H1 (cell line): Measurements from ENCODE around the gene LRRC8D. TPM values are rescaled to one million over a fixed set of nuclear protein-coding genes. Genes with fewer than 3 reads are reported as not detected.

Source experiments
- CTCF ChIA-PET: fragments of 300-600 bp; sonication (Branson Sonifier 250); formaldehyde crosslinking; loops from one replicate; lab custom pipeline; 2021; ENCODE audit not compliant: partially characterized antibody; lab: Charles Lee
- POLR2A ChIA-PET: fragments of 300-600 bp; sonication (Branson Sonifier 250); formaldehyde crosslinking; loops from one replicate; lab custom pipeline; 2021; ENCODE audit warnings: inconsistent platforms; ENCODE audit not compliant: partially characterized antibody; lab: Charles Lee
- DNase-seq, 2 experiments: peaks; one replicate each; pipeline versions ENCODE4 v3.0.0 to v3.0.0-alpha.2; 2010 to 2022; ENCODE audit warnings: low spot score in 2 of 2, low read depth in 1 of 2, mixed read lengths in 1 of 2
- FAIRE-seq: peaks from 2 replicates; lab custom pipeline; 2011; peaks lifted over from hg19 to GRCh38; lab: Jason Lieb, UNC
- H2AFZ ChIP-seq: 2 replicates; pipeline ENCODE4 v1.8.1; 2012; ENCODE audit warnings: low read length, inconsistent platforms
- H2AK5ac ChIP-seq: 2 replicates; pipeline ENCODE4 v1.6.1; 2013; ENCODE audit warnings: low read depth, low read length
- H2BK120ac ChIP-seq: replicated peaks from 2 replicates; pipeline ENCODE3; 2013; ENCODE audit warnings: low read depth, low read length, inconsistent platforms
- H2BK12ac ChIP-seq: 2 replicates; pipeline ENCODE4 v1.6.1; 2013; ENCODE audit warnings: low read depth, low read length
- H2BK15ac ChIP-seq: 2 replicates; pipeline ENCODE4 v1.6.1; 2013; ENCODE audit warnings: low read length
- H2BK20ac ChIP-seq: 2 replicates; pipeline ENCODE4 v1.6.1; 2013; ENCODE audit warnings: low read length
- H2BK5ac ChIP-seq: 2 replicates; pipeline ENCODE4 v1.6.1; 2013; ENCODE audit warnings: low read depth, low read length
- H3K14ac ChIP-seq: 2 replicates; pipeline ENCODE4 v1.6.1; 2013; ENCODE audit warnings: inconsistent platforms; ENCODE audit not compliant: insufficient read length
- H3K18ac ChIP-seq: 2 replicates; pipeline ENCODE4 v1.6.1; 2013; ENCODE audit warnings: low read length; ENCODE audit errors: extremely low read depth
- H3K23ac ChIP-seq: 2 replicates; pipeline ENCODE4 v1.6.1; 2013; ENCODE audit warnings: inconsistent platforms; ENCODE audit not compliant: insufficient read length
- H3K23me2 ChIP-seq: 2 replicates; pipeline ENCODE4 v1.6.1; 2013; ENCODE audit warnings: low read depth, low read length
- H3K27ac ChIP-seq: 2 replicates; pipeline ENCODE4 v1.6.1; 2011; ENCODE audit warnings: low read depth, low read length, inconsistent platforms
- H3K27me3 ChIP-seq, 4 experiments: replicated peaks in 1 of 4; 1 replicate in 1 of 4; 2 replicates in 3 of 4; pipeline versions ENCODE4 v1.6.1 to v1.8.1; 2011 to 2013; ENCODE audit warnings: low read length in 3 of 4, mild to moderate bottlenecking in 3 of 4, inconsistent platforms in 2 of 4, mixed read lengths in 2 of 4, moderate library complexity in 1 of 4; ENCODE audit not compliant: control insufficient read depth in 3 of 4, insufficient read depth in 3 of 4; ENCODE audit errors: extremely low read depth in 1 of 4
- H3K36me3 ChIP-seq, 4 experiments: 2 replicates each; pipeline versions ENCODE4 v1.6.1 to v1.8.1; 2011 to 2013; ENCODE audit warnings: mild to moderate bottlenecking in 4 of 4, low read length in 3 of 4, moderate library complexity in 2 of 4, control low read depth in 1 of 4, inconsistent platforms in 1 of 4; ENCODE audit not compliant: insufficient read depth in 4 of 4, control insufficient read depth in 2 of 4
- H3K4ac ChIP-seq: replicated peaks from 2 replicates; pipeline ENCODE3; 2013; ENCODE audit warnings: low read length, low read depth, mixed read lengths, inconsistent platforms; ENCODE audit not compliant: insufficient read length
- H3K4me1 ChIP-seq, 4 experiments: replicated peaks in 1 of 4; 1 replicate in 1 of 4; 2 replicates in 3 of 4; pipeline versions ENCODE4 v1.6.1 to v1.8.1; 2011 to 2013; ENCODE audit warnings: low read length in 3 of 4, inconsistent platforms in 2 of 4, mixed read lengths in 1 of 4; ENCODE audit not compliant: insufficient read depth in 4 of 4, control insufficient read depth in 3 of 4
- H3K4me2 ChIP-seq, 2 experiments: 2 replicates each; pipeline versions ENCODE4 v1.6.1 to v1.8.1; 2011 to 2013; ENCODE audit warnings: low read depth in 2 of 2, low read length in 2 of 2, control low read depth in 1 of 2, inconsistent platforms in 1 of 2, mild to moderate bottlenecking in 1 of 2; ENCODE audit not compliant: insufficient read depth in 1 of 2
- H3K4me3 ChIP-seq, 4 experiments: fragments of 200-600, 300-600 bp in 1 of 4; sonication (generic), shearing (Covaris generic), sonication (Bioruptor Twin) in 1 of 4; 2 replicates each; pipeline versions ENCODE4 v1.5.1 to v1.8.1; 2011 to 2016; ENCODE audit warnings: low read length in 4 of 4, low read depth in 3 of 4, control low read depth in 2 of 4, inconsistent platforms in 2 of 4, mild to moderate bottlenecking in 2 of 4, mixed read lengths in 1 of 4, moderate library complexity in 1 of 4; ENCODE audit not compliant: insufficient read depth in 2 of 4; ENCODE audit errors: extremely low read depth in 1 of 4
- H3K56ac ChIP-seq: replicated peaks from 2 replicates; pipeline ENCODE3; 2013; ENCODE audit warnings: low read depth, mild to moderate bottlenecking, mixed read lengths, low read length, inconsistent platforms; ENCODE audit not compliant: insufficient read length
- H3K79me1 ChIP-seq: 2 replicates; pipeline ENCODE4 v1.6.1; 2013; ENCODE audit warnings: low read depth, low read length, control low read depth
- H3K79me2 ChIP-seq, 2 experiments: 2 replicates each; pipeline versions ENCODE4 v1.6.1 to v1.8.1; 2012 to 2013; ENCODE audit warnings: low read length in 2 of 2, mild to moderate bottlenecking in 2 of 2, inconsistent platforms in 1 of 2; ENCODE audit not compliant: insufficient read depth in 2 of 2, control insufficient read depth in 1 of 2
- H3K9ac ChIP-seq, 4 experiments: replicated peaks in 1 of 4; 1 replicate in 1 of 4; 2 replicates in 3 of 4; pipeline versions ENCODE4 v1.6.1 to v1.8.1; 2011 to 2013; ENCODE audit warnings: low read depth in 3 of 4, low read length in 3 of 4, control low read depth in 2 of 4, mild to moderate bottlenecking in 2 of 4, moderate library complexity in 2 of 4, inconsistent platforms in 1 of 4; ENCODE audit errors: extremely low read depth in 1 of 4
- H3K9me3 ChIP-seq, 2 experiments: 2 replicates each; pipeline versions ENCODE4 v1.6.1 to v1.8.1; 2012 to 2013; ENCODE audit warnings: mild to moderate bottlenecking in 2 of 2, moderate library complexity in 2 of 2, control low read depth in 1 of 2, inconsistent platforms in 1 of 2, low read depth in 1 of 2, low read length in 1 of 2, mixed read lengths in 1 of 2; ENCODE audit not compliant: insufficient read depth in 2 of 2
- H4K20me1 ChIP-seq, 2 experiments: replicated peaks in 1 of 2; 2 replicates each; pipeline versions ENCODE3 to v1.8.1; 2011 to 2013; ENCODE audit warnings: inconsistent platforms in 2 of 2, low read length in 2 of 2, mild to moderate bottlenecking in 1 of 2; ENCODE audit not compliant: insufficient read depth in 2 of 2, control insufficient read depth in 1 of 2
- H4K5ac ChIP-seq: 2 replicates; pipeline ENCODE4 v1.6.1; 2013; ENCODE audit warnings: low read length, low read depth, mixed read lengths, inconsistent platforms; ENCODE audit not compliant: insufficient read length
- H4K8ac ChIP-seq: 2 replicates; pipeline ENCODE4 v1.8.0; 2013; ENCODE audit warnings: mild to moderate bottlenecking, moderate library complexity, low read length, inconsistent platforms; ENCODE audit not compliant: insufficient read depth; ENCODE audit errors: extremely low read depth
- H4K91ac ChIP-seq: replicated peaks from 2 replicates; pipeline ENCODE3; 2013; ENCODE audit warnings: low read length, mixed read lengths, inconsistent platforms; ENCODE audit not compliant: insufficient read length
- CBX8 ChIP-seq: fragments of 300-800, 300-1000 bp; sonication (generic); IDR thresholded peaks from 2 replicates; pipeline ENCODE4 v1.7.1; 2016; ENCODE audit warnings: low read depth, low read length, borderline replicate concordance
- EGR1 ChIP-seq: IDR thresholded peaks from 2 replicates; pipeline ENCODE4 v1.6.1; 2011; ENCODE audit warnings: low read depth, low read length, borderline replicate concordance
- HDAC2 ChIP-seq, 2 experiments: fragments of 300-600 bp in 1 of 2; sonication (generic) in 1 of 2; IDR thresholded peaks; 2 replicates each; pipeline ENCODE4 v1.6.1; 2011 to 2012; ENCODE audit warnings: low read depth in 2 of 2, low read length in 2 of 2, mild to moderate bottlenecking in 2 of 2, moderate library complexity in 2 of 2, borderline replicate concordance in 1 of 2, inconsistent platforms in 1 of 2
- HDAC6 ChIP-seq: IDR thresholded peaks from one replicate; pipeline ENCODE4 v1.7.1; 2012; ENCODE audit warnings: low read depth, mild to moderate bottlenecking, inconsistent platforms, low read length, moderate library complexity
- MAX ChIP-seq: IDR thresholded peaks from 2 replicates; pipeline ENCODE4 v1.6.1; 2012; ENCODE audit warnings: inconsistent platforms
- PHF8 ChIP-seq: fragments of 200-600 bp; sonication (generic); conservative IDR thresholded peaks from 2 replicates; pipeline ENCODE4 v1.7.1; 2012; ENCODE audit warnings: low read depth, mild to moderate bottlenecking, inconsistent platforms, low read length, moderate library complexity
- SP1 ChIP-seq: IDR thresholded peaks from 2 replicates; pipeline ENCODE4 v1.6.1; 2011; ENCODE audit warnings: low read depth, low read length
- TAF7 ChIP-seq: optimal IDR thresholded peaks from 2 replicates; pipeline ENCODE3; 2011; ENCODE audit warnings: low read depth, mild to moderate bottlenecking, inconsistent platforms, low read length, moderate library complexity, borderline replicate concordance
- TEAD4 ChIP-seq: IDR thresholded peaks from 2 replicates; pipeline ENCODE4 v1.6.1; 2012; ENCODE audit warnings: low read depth, low read length, inconsistent platforms, mixed read lengths
- YY1 ChIP-seq: IDR thresholded peaks from 2 replicates; pipeline ENCODE4 v1.6.1; 2011; ENCODE audit warnings: low read depth, mild to moderate bottlenecking, low read length
- ZNF274 ChIP-seq: IDR thresholded peaks from 2 replicates; pipeline ENCODE4 v1.7.0; 2012; ENCODE audit warnings: low read length, borderline replicate concordance; ENCODE audit errors: extremely low read depth
- WGBS, 2 experiments: shearing (Covaris generic) in 1 of 2; methylation state at CpG; one replicate each; pipeline versions ENCODE4 v1.1.6 to v1.1.7; 2013 to 2015; ENCODE audit warnings: low lambda C conversion rate in 2 of 2, mixed read lengths in 2 of 2, inconsistent platforms in 1 of 2, low coverage in 1 of 2, missing lambda C conversion rate in 1 of 2; ENCODE audit not compliant: insufficient replicate concordance in 2 of 2, insufficient coverage in 1 of 2, insufficient read length in 1 of 2; ENCODE audit errors: extremely low coverage in 1 of 2, missing lambda C conversion rate in 1 of 2; 5-methylcytosine and 5-hydroxymethylcytosine counted together
- polyA plus RNA-seq, 7 experiments: library from polyadenylated mRNA; depleted of rRNA in 3 of 7; stranded (reverse) in 5 of 7; unstranded in 2 of 7; fragments of >200 nt in 5 of 7; fragments of 200-250 nt in 2 of 7; gene quantifications; 1 replicate in 5 of 7; 2 replicates in 1 of 7; 4 replicates in 1 of 7; pipeline versions ENCODE4 v1.2.1 to v1.2.3, GENCODE V29; 2011 to 2013; ENCODE audit warnings: missing spikeins in 2 of 7, mixed read lengths in 2 of 7
- total RNA-seq: library from RNA; stranded (reverse); fragmentation: NEBNext Ultra II Directional; extraction: Animal tissue kit (Norgen Biotek cat#: 25700); gene quantifications from 2 replicates; pipeline ENCODE4 v1.2.1, GENCODE V29; 2021

Gene LRRC8D
- total and polyA plus RNA-seq, 2 of the 8 experiments (the other 6 are each of a cell fraction or from before 2014, with no cell fraction given): 42.0 to 58.5 TPM

- FAIRE-seq: no peak
- no peak for DNase-seq
Observed at GRCh38 chr1:89928506-89928905, 107.7 kb downstream of the LRRC8D start.

More at GRCh38 chr1:89928506-89928905, 107.7 kb downstream of the LRRC8D start:
- CTCF ChIA-PET: interaction anchor here (0.6 to 1.7 kb wide), 5 partner anchors 10 to 1021 kb away, joined by 3 to 5 read pairs (median 4); no protein-coding TSS in a partner anchor
- H2BK12ac ChIP-seq: no peak overlapping the region; the same call in 1 of the 2 replicates
- H3K4me2 ChIP-seq: peak overlapping the region in 1 of 2 experiments; percentile 1; a peak in 2 of 4 replicates
- no peak overlapping the region for H4K8ac ChIP-seq
- peaks cover 0 to 17% (median 8%) of the 10 kb centered on the region in 4 experiments; a peak in 4 of 8 replicates for H3K36me3 ChIP-seq
- peaks cover 3 to 10% of the 10 kb centered on the region in 2 experiments; a peak in 3 of 4 replicates for H3K9me3 ChIP-seq
- H3K4ac ChIP-seq: no peak overlapping the region
- H2BK120ac ChIP-seq: no peak overlapping the region
- 100% methylated on average over 2 of the region's 2 CpGs; no CpG with 5 or more reads in 1 of the 2 experiments for WGBS, 2 experiments
- peak overlapping the region; percentile 73; the same call in 1 of the 2 replicates for H2BK20ac ChIP-seq
- H3K56ac ChIP-seq: no peak overlapping the region
- no peak for TF ChIP-seq HDAC2 (IDR thresholded peaks at IDR 0.05; ENCODE audit: borderline replicate concordance in 1 of 2, low read depth in 2 of 2, low read length in 2 of 2)
- no peak for TF ChIP-seq SP1
- TF ChIP-seq ZNF274: no peak
- TF ChIP-seq TAF7: no peak
- TF ChIP-seq EGR1: no peak
- TF ChIP-seq YY1: no peak
- TF ChIP-seq MAX: no peak
- TF ChIP-seq CBX8: no peak
- no peak for TF ChIP-seq TEAD4
- no peak for TF ChIP-seq PHF8
- TF ChIP-seq HDAC6: no peak
- no peak overlapping the region for H4K5ac ChIP-seq
- H3K14ac ChIP-seq: no peak overlapping the region
- H3K27me3 ChIP-seq: no peaks in the 10 kb centered on the region
- no peaks in the 10 kb centered on the region for H3K79me1 ChIP-seq
- H3K18ac ChIP-seq: no peak overlapping the region
- H2AFZ ChIP-seq: no peak overlapping the region
- H3K9ac ChIP-seq: no peak overlapping the region
- no peaks in the 10 kb centered on the region for H3K23me2 ChIP-seq
- peaks cover 0 to 3% of the 10 kb centered on the region in 2 experiments; a peak in 1 of 4 replicates for H3K79me2 ChIP-seq
- H3K4me3 ChIP-seq: no peak overlapping the region
- no peak overlapping the region for H2BK15ac ChIP-seq
- H4K91ac ChIP-seq: no peak overlapping the region
- peaks cover 2 to 29% (median 26%) of the 10 kb centered on the region in 4 experiments; a peak in 5 of 7 replicates for H3K4me1 ChIP-seq
- H3K23ac ChIP-seq: no peak overlapping the region
- H4K20me1 ChIP-seq: no peaks in the 10 kb centered on the region
- POLR2A ChIA-PET: interaction anchor here (0.6 to 1.3 kb wide), 6 partner anchors 9 to 37 kb away, joined by 3 read pairs; no protein-coding TSS in a partner anchor
- H3K27ac ChIP-seq: peak overlapping the region; percentile 66; the same call in 1 of the 2 replicates
- H2AK5ac ChIP-seq: no peak overlapping the region
- peak overlapping the region; percentile 79; the same call in 1 of the 2 replicates for H2BK5ac ChIP-seq
